Measurements from ENCODE around the gene ADAMTS7.
"Not testable (repeated sequence)": the region's sequence is repeated elsewhere in the genome, so short reads cannot be mapped to it uniquely, and the experiment has no call there.

Gene ADAMTS7

GRCh38 chr15:78842519-78842918, 31.3 kb upstream of the ADAMTS7 start:
- no peaks in the 10 kb centered on the region for H3K36me3 ChIP-seq (ENCODE audit: control insufficient read depth, insufficient read depth, low read length)
- no peaks in the 10 kb centered on the region for H3K4me1 ChIP-seq (ENCODE audit: control insufficient read depth, insufficient read depth, low read length, poor library complexity, severe bottlenecking)
- H3K4me3 ChIP-seq (ENCODE audit: insufficient read depth, low read depth, low read length, poor library complexity, severe bottlenecking), result no peak overlapping the region
- no peaks in the 10 kb centered on the region for H3K27me3 ChIP-seq (replicated peaks; ENCODE audit: control insufficient read depth, insufficient read depth, low read length, poor library complexity, severe bottlenecking)
- no peaks in the 10 kb centered on the region for H3K9me3 ChIP-seq (ENCODE audit: control insufficient read depth, low read length)
- no peak for DNase-seq
- H3K27ac ChIP-seq (ENCODE audit: insufficient read depth, low read length, poor library complexity, severe bottlenecking), result no peak overlapping the region

DNA sequence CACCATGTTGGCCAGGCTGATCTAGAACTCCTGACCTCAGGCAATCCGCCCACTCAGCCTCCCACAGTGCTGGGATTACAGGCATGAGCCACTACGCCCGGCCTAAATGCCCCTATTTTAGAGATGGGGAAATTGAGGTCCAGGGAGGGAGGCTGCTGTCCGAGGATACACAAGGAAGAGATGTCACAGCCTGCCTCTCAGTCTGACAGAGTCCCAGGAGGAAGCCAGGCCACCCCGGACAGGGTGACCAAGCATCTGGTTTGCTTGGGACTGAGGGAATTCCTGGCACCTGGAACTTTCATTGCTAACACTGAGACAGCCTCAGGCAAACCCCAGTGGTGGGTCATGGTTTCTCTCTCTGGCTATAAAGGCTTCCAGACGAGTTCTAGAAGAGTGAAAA, 30.6 kb upstream of the ADAMTS7 start:
- H3K36me3 ChIP-seq (ENCODE audit: control insufficient read depth, insufficient read depth, low read length), result no peaks in the 10 kb centered on the region
- no peak for DNase-seq

DNA sequence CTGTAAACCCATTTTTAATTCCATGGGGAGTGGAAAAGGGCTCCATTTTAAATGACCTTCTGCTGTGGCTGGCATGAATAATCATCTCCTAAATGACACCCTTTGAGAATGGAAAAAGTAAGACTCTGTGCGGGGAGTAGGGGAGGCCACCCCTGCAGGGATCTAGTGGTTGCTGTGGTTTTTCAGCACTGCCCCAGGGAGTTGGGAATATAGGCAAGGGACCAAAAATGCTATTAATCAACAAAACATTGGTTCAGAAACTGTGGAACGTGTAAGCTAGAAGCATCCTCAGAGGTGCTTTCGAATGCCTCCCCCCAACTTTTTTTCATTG, 30.1 kb upstream of the ADAMTS7 start:
- Histone ChIP-seq H3K4me1 (ENCODE audit: control insufficient read depth, insufficient read depth, low read length, poor library complexity, severe bottlenecking) (no peaks in the 10 kb centered on the region), H3K4me3 (ENCODE audit: insufficient read depth, low read depth, low read length, poor library complexity, severe bottlenecking) (no peak overlapping the region), H3K27ac (ENCODE audit: insufficient read depth, low read length, poor library complexity, severe bottlenecking) (no peak overlapping the region), H3K27me3 (replicated peaks; ENCODE audit: control insufficient read depth, insufficient read depth, low read length, poor library complexity, severe bottlenecking) (no peaks in the 10 kb centered on the region), H3K9me3 (ENCODE audit: control insufficient read depth, low read length) (no peaks in the 10 kb centered on the region), H3K36me3 (ENCODE audit: control insufficient read depth, insufficient read depth, low read length) (no peaks in the 10 kb centered on the region)
- DNase-seq, result no peak

More for the DNA sequence above, 30.6 kb upstream of the ADAMTS7 start:
- H3K27ac ChIP-seq (ENCODE audit: insufficient read depth, low read length, poor library complexity, severe bottlenecking), result no peak overlapping the region
- H3K27me3 ChIP-seq (replicated peaks; ENCODE audit: control insufficient read depth, insufficient read depth, low read length, poor library complexity, severe bottlenecking), result no peaks in the 10 kb centered on the region
- no peak overlapping the region for H3K4me3 ChIP-seq (ENCODE audit: insufficient read depth, low read depth, low read length, poor library complexity, severe bottlenecking)
- no peaks in the 10 kb centered on the region for H3K4me1 ChIP-seq (ENCODE audit: control insufficient read depth, insufficient read depth, low read length, poor library complexity, severe bottlenecking)
- H3K9me3 ChIP-seq (ENCODE audit: control insufficient read depth, low read length), result no peaks in the 10 kb centered on the region

- H3K4me3 ChIP-seq (ENCODE audit: insufficient read depth, low read depth, low read length, poor library complexity, severe bottlenecking), result no peak overlapping the region
- no peak overlapping the region for H3K27ac ChIP-seq (ENCODE audit: insufficient read depth, low read length, poor library complexity, severe bottlenecking)
- no peaks in the 10 kb centered on the region for H3K4me1 ChIP-seq (ENCODE audit: control insufficient read depth, insufficient read depth, low read length, poor library complexity, severe bottlenecking)
- no peaks in the 10 kb centered on the region for H3K27me3 ChIP-seq (replicated peaks; ENCODE audit: control insufficient read depth, insufficient read depth, low read length, poor library complexity, severe bottlenecking)
- H3K36me3 ChIP-seq (ENCODE audit: control insufficient read depth, insufficient read depth, low read length), result no peaks in the 10 kb centered on the region
- H3K9me3 ChIP-seq (ENCODE audit: control insufficient read depth, low read length), result no peaks in the 10 kb centered on the region
- DNase-seq, result no peak
Observed at GRCh38 chr15:78840661-78841375, 29.6 kb upstream of the ADAMTS7 start.

- not testable (repeated sequence) for H3K27ac ChIP-seq (ENCODE audit: insufficient read depth, low read length, poor library complexity, severe bottlenecking); H3K4me1 ChIP-seq (ENCODE audit: control insufficient read depth, insufficient read depth, low read length, poor library complexity, severe bottlenecking); DNase-seq; H3K27me3 ChIP-seq (replicated peaks; ENCODE audit: control insufficient read depth, insufficient read depth, low read length, poor library complexity, severe bottlenecking); H3K4me3 ChIP-seq (ENCODE audit: insufficient read depth, low read depth, low read length, poor library complexity, severe bottlenecking); H3K36me3 ChIP-seq (ENCODE audit: control insufficient read depth, insufficient read depth, low read length); H3K9me3 ChIP-seq (ENCODE audit: control insufficient read depth, low read length)
Observed at GRCh38 chr15:78839151-78839550, 27.9 kb upstream of the ADAMTS7 start.

DNA sequence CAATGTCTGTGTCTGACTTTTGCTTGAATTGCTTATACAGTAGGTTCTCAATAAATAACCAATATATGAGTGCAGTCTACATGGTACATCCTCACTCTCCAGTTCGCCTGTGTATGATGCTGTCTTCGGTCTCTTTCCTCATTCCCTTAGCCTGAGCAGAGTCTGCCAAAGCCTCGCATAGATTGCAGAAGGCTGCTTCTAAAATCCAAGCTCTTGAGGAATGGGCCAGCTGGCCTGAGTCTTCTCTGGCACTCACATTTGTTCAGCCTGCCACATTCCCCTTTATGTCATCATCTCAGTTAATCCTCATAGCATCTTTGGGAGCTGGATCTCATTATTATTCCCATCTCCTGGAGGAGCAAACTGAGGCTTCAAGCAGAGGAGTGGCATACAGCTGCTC, 27.2 kb upstream of the ADAMTS7 start:
- no peak overlapping the region for H3K27ac ChIP-seq (ENCODE audit: insufficient read depth, low read length, poor library complexity, severe bottlenecking)
- no peaks in the 10 kb centered on the region for H3K4me1 ChIP-seq (ENCODE audit: control insufficient read depth, insufficient read depth, low read length, poor library complexity, severe bottlenecking)
- no peaks in the 10 kb centered on the region for H3K36me3 ChIP-seq (ENCODE audit: control insufficient read depth, insufficient read depth, low read length)
- H3K4me3 ChIP-seq (ENCODE audit: insufficient read depth, low read depth, low read length, poor library complexity, severe bottlenecking), result no peak overlapping the region
- H3K27me3 ChIP-seq (replicated peaks; ENCODE audit: control insufficient read depth, insufficient read depth, low read length, poor library complexity, severe bottlenecking), result no peaks in the 10 kb centered on the region
- H3K9me3 ChIP-seq (ENCODE audit: control insufficient read depth, low read length), result no peaks in the 10 kb centered on the region
- no peak for DNase-seq

- Histone ChIP-seq H3K4me3 (ENCODE audit: insufficient read depth, low read depth, low read length, poor library complexity, severe bottlenecking) (no peak overlapping the region), H3K9me3 (ENCODE audit: control insufficient read depth, low read length) (no peaks in the 10 kb centered on the region), H3K27me3 (replicated peaks; ENCODE audit: control insufficient read depth, insufficient read depth, low read length, poor library complexity, severe bottlenecking) (no peaks in the 10 kb centered on the region), H3K4me1 (ENCODE audit: control insufficient read depth, insufficient read depth, low read length, poor library complexity, severe bottlenecking) (no peaks in the 10 kb centered on the region), H3K27ac (ENCODE audit: insufficient read depth, low read length, poor library complexity, severe bottlenecking) (no peak overlapping the region), H3K36me3 (ENCODE audit: control insufficient read depth, insufficient read depth, low read length) (no peaks in the 10 kb centered on the region)
- DNase-seq, result no peak
Observed at GRCh38 chr15:78837543-78837942, 26.3 kb upstream of the ADAMTS7 start.

GRCh38 chr15:78837131-78837530, 25.9 kb upstream of the ADAMTS7 start:
- Histone ChIP-seq H3K9me3 (ENCODE audit: control insufficient read depth, low read length) (no peaks in the 10 kb centered on the region), H3K4me1 (ENCODE audit: control insufficient read depth, insufficient read depth, low read length, poor library complexity, severe bottlenecking) (no peaks in the 10 kb centered on the region), H3K4me3 (ENCODE audit: insufficient read depth, low read depth, low read length, poor library complexity, severe bottlenecking) (no peak overlapping the region), H3K27me3 (replicated peaks; ENCODE audit: control insufficient read depth, insufficient read depth, low read length, poor library complexity, severe bottlenecking) (no peaks in the 10 kb centered on the region), H3K27ac (ENCODE audit: insufficient read depth, low read length, poor library complexity, severe bottlenecking) (no peak overlapping the region), H3K36me3 (ENCODE audit: control insufficient read depth, insufficient read depth, low read length) (no peaks in the 10 kb centered on the region)
- DNase-seq, result no peak

GRCh38 chr15:78836333-78836732, 25.1 kb upstream of the ADAMTS7 start:
- H3K9me3 ChIP-seq (ENCODE audit: control insufficient read depth, low read length), result no peaks in the 10 kb centered on the region
- no peaks in the 10 kb centered on the region for H3K27me3 ChIP-seq (replicated peaks; ENCODE audit: control insufficient read depth, insufficient read depth, low read length, poor library complexity, severe bottlenecking)
- no peak overlapping the region for H3K27ac ChIP-seq (ENCODE audit: insufficient read depth, low read length, poor library complexity, severe bottlenecking)
- H3K4me1 ChIP-seq (ENCODE audit: control insufficient read depth, insufficient read depth, low read length, poor library complexity, severe bottlenecking), result no peaks in the 10 kb centered on the region
- H3K36me3 ChIP-seq (ENCODE audit: control insufficient read depth, insufficient read depth, low read length), result no peaks in the 10 kb centered on the region
- no peak for DNase-seq
- no peak overlapping the region for H3K4me3 ChIP-seq (ENCODE audit: insufficient read depth, low read depth, low read length, poor library complexity, severe bottlenecking)

DNA sequence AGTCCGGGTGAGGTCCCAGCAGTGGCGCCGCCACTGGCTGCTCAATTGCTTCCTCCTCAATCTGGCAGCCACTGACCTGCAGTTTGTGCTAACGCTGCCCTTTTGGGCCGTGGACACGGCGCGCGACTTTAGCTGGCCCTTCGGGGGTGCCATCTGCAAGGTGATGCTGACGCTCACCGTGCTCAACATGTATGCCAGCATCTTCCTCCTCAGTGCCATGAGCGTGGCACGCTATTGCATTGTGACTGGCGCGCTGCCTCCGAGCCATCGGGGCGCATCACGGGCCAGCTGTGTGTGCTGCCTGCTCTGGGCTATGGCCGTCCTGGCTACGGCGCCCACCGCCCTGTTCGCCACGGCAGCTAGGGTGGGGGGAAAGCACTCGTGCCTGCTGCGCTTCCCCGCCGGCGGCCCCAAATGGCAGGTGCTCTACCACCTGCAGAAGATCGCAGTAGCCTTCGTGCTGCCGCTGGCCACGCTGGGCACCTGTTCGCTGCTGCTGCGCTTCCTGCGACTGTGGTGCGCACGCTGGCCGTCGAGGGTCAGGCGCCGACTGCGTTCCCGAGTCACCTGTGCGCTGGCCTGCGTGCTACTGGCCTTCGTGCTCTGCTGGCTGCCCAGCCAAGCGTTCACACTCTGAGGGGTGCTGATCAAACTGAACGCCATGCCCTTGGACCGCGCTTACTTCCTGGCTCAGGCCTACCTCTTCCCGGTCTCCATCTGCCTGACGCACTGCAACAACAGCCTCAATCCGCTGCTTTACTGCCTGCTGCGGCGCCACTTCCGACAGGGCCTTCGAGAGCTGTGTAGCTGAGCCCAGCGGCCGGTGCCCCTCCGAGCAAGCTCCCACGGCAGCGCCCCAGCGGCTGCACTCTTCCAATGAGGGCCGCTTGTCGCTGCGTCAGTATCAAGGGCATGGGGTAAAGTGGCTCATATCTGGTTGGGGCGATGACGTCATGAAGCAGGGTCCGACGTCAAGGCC, 20.3 kb upstream of the ADAMTS7 start:
- H3K9me3 ChIP-seq (ENCODE audit: control insufficient read depth, low read length), result no peaks in the 10 kb centered on the region
- no peaks in the 10 kb centered on the region for H3K4me1 ChIP-seq (ENCODE audit: control insufficient read depth, insufficient read depth, low read length, poor library complexity, severe bottlenecking)
- no peak overlapping the region for H3K27ac ChIP-seq (ENCODE audit: insufficient read depth, low read length, poor library complexity, severe bottlenecking)
- no peaks in the 10 kb centered on the region for H3K36me3 ChIP-seq (ENCODE audit: control insufficient read depth, insufficient read depth, low read length)
- H3K27me3 ChIP-seq (replicated peaks; ENCODE audit: control insufficient read depth, insufficient read depth, low read length, poor library complexity, severe bottlenecking), result peaks cover 3% of the 10 kb centered on the region
- H3K4me3 ChIP-seq (ENCODE audit: insufficient read depth, low read depth, low read length, poor library complexity, severe bottlenecking), result peak overlapping the region; percentile 48
- no peak for DNase-seq
